Testis (tissue), 3 donors: ENCODE measurements around the gene ATP2B2. TPM values are rescaled to one million over a fixed set of nuclear protein-coding genes. Genes with fewer than 3 reads are reported as not detected.

Experiments used
- DNase-seq: peaks from one replicate; pipeline ENCODE4 v3.0.0-alpha.2; 2019
- H3K27ac ChIP-seq, 2 donors: fragments of 200-600 bp; sonication (generic); one replicate each; pipeline ENCODE4 v1.5.1; 2019
- H3K27me3 ChIP-seq: fragments of 200-600 bp; sonication (generic); one replicate; pipeline ENCODE4 v1.5.1; 2019
- H3K36me3 ChIP-seq: fragments of 200-600 bp; sonication (generic); one replicate; pipeline ENCODE4 v1.5.1; 2017; ENCODE audit warnings: low read depth; ENCODE audit errors: missing control alignments
- H3K4me1 ChIP-seq: fragments of 200-600 bp; sonication (generic); one replicate; pipeline ENCODE4 v1.5.1; 2019
- H3K4me3 ChIP-seq, 2 donors: fragments of 200-600 bp; sonication (generic); one replicate each; pipeline ENCODE4 v1.5.1; 2017 to 2019
- H3K9me3 ChIP-seq: fragments of 200-600 bp; sonication (generic); one replicate; pipeline ENCODE4 v1.5.1; 2017
- CTCF ChIP-seq, 3 experiments: fragments of 450-650 bp in 2 of 3; fragments of 200-600 bp in 1 of 3; sonication (generic) in 1 of 3; IDR thresholded peaks; one replicate each; pipeline ENCODE4 v1.5.1; 2016 to 2019; ENCODE audit warnings: antibody characterized with exemption in 3 of 3, mild to moderate bottlenecking in 2 of 3, moderate library complexity in 1 of 3
- POLR2A ChIP-seq: fragments of 450-650 bp; IDR thresholded peaks from one replicate; pipeline ENCODE4 v1.6.1; 2017; ENCODE audit warnings: antibody characterized with exemption, mild to moderate bottlenecking, moderate library complexity
- WGBS, 2 donors: methylation state at CpG; one replicate each; pipeline ENCODE4 v1.1.5; 2018; 5-methylcytosine and 5-hydroxymethylcytosine counted together
- intact Hi-C: fragments of 100-400 bp; cut with DNase I; formaldehyde crosslinking; loops from one replicate; pipeline ENCODE4 v1.15.1; 2023; ENCODE audit warnings: low total_unique reads
- polyA plus RNA-seq: library from polyadenylated mRNA; stranded (reverse); fragments of 350-450 nt; fragmentation: Illumina TruSeq; extraction: RNeasy Lipid Tissue Mini Kit (QIAGEN cat#74804); gene quantifications from one replicate; pipeline ENCODE4 v1.2.3, GENCODE V29; 2014; ENCODE audit warnings: low read depth, low replicate concordance; ENCODE audit not compliant: insufficient read depth
- total RNA-seq, 2 donors: library from RNA; depleted of rRNA; stranded (reverse); fragments of >200 nt; gene quantifications; one replicate each; pipeline ENCODE4 v1.2.3, GENCODE V29; 2016

ATP2B2 gene
- total and polyA plus RNA-seq, 3 donors from 2014 or later = 1.1 to 2.9 (median 1.8) TPM

- WGBS, 2 donors = 50 to 63% methylated on average over 13 of the region's 13 CpGs
- no peak for TF ChIP-seq POLR2A
- TF ChIP-seq CTCF (IDR thresholded peaks at IDR 0.05) = no peak
- Histone ChIP-seq H3K4me1 (no peaks in the 10 kb centered on the region), H3K36me3 (no peaks in the 10 kb centered on the region), H3K4me3 (no peak overlapping the region), H3K27me3 (no peaks in the 10 kb centered on the region), H3K27ac (no peak overlapping the region), H3K9me3 (no peaks in the 10 kb centered on the region)
- intact Hi-C loops = no loop called here
- no peak for DNase-seq
Measured at GRCh38 chr3:10354361-10355015, 150.9 kb downstream of the ATP2B2 start.

DNA sequence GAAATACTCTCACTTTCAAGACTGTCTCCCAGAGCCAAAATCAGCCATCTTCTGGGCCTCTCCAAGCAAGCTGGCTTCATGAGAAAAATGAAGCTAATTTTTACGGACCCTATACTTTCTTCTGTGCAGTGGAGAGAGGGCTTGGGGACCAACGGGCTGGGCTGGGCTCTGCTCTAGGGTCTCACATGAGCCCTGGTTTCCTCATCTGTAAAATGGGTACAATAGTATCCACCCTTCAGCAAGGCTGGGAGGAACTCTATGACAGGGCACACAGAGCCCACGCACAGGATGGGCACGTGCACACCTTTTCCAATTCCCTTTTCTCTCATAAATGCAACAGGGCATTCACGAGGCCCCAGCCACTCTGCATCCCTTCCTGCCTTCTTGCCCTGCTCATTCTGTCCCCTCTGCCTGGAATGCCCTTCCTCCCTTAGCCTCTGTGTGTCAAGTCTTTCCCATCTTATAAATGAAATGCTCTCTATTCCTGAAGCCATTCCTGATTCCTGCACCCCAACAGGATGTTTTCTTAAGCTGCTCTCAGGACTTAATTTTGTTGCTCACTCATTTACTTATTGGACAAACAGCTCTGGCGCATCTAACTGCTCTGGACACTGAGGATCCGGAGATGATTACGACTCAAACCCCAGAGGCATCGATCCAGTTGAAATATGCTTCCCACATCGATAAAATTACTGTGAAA, 151.6 kb downstream of the ATP2B2 start:
- no peak overlapping the region for H3K27ac ChIP-seq
- no peaks in the 10 kb centered on the region for H3K4me1 ChIP-seq
- 65 to 69% methylated on average over 10 of the region's 10 CpGs for WGBS, 2 donors
- H3K27me3 ChIP-seq = no peaks in the 10 kb centered on the region
- no peaks in the 10 kb centered on the region for H3K36me3 ChIP-seq
- no peak overlapping the region for H3K4me3 ChIP-seq
- TF ChIP-seq CTCF (IDR thresholded peaks at IDR 0.05) (no peak), POLR2A (no peak)
- H3K9me3 ChIP-seq = no peaks in the 10 kb centered on the region
- no peak for DNase-seq
- intact Hi-C loops = no loop called here

DNA sequence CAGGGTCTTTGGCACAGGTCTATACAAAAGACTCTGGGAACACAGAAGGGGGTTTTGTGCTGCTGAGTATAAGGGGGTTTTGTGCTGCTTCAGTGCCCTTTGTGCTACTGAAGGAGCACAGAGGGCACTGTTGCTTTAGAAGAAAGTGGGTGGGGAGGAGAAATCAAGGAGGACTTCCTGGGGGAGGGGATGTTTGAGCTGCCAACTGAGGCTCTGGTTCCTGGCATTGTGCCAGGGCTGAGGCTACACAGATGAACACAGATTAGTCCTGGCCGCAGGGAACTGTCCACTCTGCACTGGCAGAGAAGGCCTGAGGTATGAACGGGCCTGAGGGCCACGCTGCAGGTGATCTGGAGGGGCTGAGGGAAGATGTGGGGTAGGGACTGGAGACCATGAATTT, 152.2 kb downstream of the ATP2B2 start:
- no peaks in the 10 kb centered on the region for H3K9me3 ChIP-seq
- TF ChIP-seq POLR2A (no peak), CTCF (IDR thresholded peaks at IDR 0.05) (no peak)
- no peaks in the 10 kb centered on the region for H3K4me1 ChIP-seq
- 74 to 87% methylated on average over 3 of the region's 3 CpGs for WGBS, 2 donors
- intact Hi-C loops = no loop called here
- H3K27ac ChIP-seq = no peak overlapping the region
- no peak for DNase-seq
- H3K36me3 ChIP-seq = no peaks in the 10 kb centered on the region
- no peaks in the 10 kb centered on the region for H3K27me3 ChIP-seq
- H3K4me3 ChIP-seq = no peak overlapping the region

DNA sequence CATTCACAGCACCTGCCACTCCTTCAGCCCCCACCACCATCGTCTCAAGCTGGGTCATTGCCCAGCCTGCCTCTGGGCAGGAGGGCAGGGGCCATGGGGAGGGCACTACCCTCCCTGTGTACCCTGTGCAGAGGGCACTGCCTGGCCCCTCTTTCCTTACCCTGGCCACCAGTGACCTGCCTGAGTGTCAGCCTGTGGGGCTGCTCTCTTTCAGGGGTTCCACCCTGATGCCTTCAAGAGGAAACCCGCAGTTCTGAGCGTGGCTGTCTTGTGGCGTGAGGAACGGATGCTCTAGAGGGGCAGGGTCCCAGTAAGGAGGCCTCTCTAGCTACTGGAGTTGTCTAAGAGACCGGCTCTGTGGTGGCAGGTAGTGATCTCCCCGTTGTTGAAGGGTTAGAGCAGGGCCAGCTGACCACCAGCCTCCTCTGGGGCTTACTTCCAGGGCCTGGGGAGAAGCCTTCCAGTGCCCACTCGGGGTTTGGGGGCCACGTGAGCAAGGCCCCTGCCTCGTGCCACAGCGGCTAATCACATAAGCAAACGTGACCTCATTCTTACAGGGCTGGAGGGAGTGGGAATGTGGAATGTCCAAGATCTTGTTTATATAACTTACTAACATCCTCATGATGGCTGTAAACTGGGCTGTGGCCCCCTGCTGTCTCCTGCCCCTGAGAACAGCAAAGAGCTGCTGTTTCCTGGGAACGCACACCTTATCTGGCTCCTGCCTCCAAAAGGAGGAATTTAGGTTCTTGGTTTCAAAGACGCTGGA, 153.1 kb downstream of the ATP2B2 start:
- no peak for DNase-seq
- H3K9me3 ChIP-seq = no peaks in the 10 kb centered on the region
- TF ChIP-seq CTCF (IDR thresholded peaks at IDR 0.05) = no peak
- no peak for TF ChIP-seq POLR2A
- no peaks in the 10 kb centered on the region for H3K4me1 ChIP-seq
- 74 to 76% methylated on average over 7 to 14 of the region's 14 CpGs for WGBS, 2 donors
- H3K27ac ChIP-seq = no peak overlapping the region
- no peaks in the 10 kb centered on the region for H3K36me3 ChIP-seq
- no peaks in the 10 kb centered on the region for H3K27me3 ChIP-seq
- no peak overlapping the region for H3K4me3 ChIP-seq
- intact Hi-C loops = no loop called here
